ENCODE data around the gene CD248. TPM values are rescaled to one million over a fixed set of nuclear protein-coding genes. Genes with fewer than 3 reads are reported as not detected.

CD248 gene
- total RNA-seq, 2 donors from 2014 or later, result 7.6 to 10.7 TPM

DNA sequence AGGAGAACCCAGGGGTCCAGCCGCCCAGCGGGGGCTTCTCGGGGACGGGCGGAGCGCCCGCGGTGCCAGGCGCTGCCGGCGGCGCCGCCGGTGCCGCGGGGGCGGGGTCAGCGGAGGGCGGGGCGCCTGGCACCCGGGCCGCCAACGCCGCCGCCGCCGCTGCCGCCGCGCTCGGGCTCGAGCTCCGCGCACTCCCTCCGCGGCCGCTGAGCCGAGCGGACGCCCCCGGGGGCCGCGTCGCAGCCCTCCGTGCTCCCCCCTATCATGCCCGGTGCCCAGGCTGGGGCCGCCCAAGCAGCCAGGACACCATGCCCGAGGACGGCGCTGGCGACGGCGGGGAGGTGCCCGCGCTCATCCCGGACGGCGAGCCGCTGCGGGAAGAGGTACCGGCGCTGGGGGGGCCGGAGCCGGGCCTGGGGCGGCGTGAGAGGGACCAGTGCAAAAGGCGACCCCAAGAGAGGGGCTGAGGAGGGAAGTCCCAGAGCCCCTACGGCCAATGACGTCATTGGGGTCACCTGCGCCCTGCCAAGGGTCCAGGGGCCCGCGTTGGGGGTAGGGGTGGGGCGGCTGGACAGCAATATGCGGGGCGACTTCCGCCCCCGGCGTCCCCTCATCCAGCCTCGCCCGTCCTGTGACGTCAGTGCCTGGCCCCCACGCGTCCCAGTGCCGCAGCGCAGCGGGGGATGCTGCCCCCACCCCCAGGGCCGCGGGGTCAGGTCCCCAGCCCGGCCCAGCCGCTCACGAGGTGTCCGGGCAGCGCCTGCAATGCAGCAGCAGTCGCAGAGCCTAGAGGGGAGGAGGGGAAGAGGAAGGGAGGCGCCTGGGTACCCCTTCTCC, 24.9 kb downstream of the CD248 start, which contains the start of gene TMEM151A:
Gene TMEM151A (plus strand): TSS at position 189 of the 837 bp plus-strand sequence. CDS start 120 bp downstream, at position 309.
- Histone ChIP-seq H3K9me3 (no peaks in the 10 kb centered on the region), H3K27me3 (peaks cover 0 to 11% of the 10 kb centered on the region in 2 donors), H3K4me1 (peaks cover 0 to 32% of the 10 kb centered on the region in 2 donors), H3K36me3 (no peaks in the 10 kb centered on the region), H3K4me3 (peak within 1 kb of the TSS; percentile 46 to 49), H3K27ac (no peak within 1 kb of the TSS)
- no peak for DNase-seq (ENCODE audit: low spot score)
- TF ChIP-seq, protein P1, sequence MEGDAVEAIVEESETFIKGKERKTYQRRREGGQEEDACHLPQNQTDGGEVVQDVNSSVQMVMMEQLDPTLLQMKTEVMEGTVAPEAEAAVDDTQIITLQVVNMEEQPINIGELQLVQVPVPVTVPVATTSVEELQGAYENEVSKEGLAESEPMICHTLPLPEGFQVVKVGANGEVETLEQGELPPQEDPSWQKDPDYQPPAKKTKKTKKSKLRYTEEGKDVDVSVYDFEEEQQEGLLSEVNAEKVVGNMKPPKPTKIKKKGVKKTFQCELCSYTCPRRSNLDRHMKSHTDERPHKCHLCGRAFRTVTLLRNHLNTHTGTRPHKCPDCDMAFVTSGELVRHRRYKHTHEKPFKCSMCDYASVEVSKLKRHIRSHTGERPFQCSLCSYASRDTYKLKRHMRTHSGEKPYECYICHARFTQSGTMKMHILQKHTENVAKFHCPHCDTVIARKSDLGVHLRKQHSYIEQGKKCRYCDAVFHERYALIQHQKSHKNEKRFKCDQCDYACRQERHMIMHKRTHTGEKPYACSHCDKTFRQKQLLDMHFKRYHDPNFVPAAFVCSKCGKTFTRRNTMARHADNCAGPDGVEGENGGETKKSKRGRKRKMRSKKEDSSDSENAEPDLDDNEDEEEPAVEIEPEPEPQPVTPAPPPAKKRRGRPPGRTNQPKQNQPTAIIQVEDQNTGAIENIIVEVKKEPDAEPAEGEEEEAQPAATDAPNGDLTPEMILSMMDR (IDR thresholded peaks at IDR 0.05), result no peak

DNA sequence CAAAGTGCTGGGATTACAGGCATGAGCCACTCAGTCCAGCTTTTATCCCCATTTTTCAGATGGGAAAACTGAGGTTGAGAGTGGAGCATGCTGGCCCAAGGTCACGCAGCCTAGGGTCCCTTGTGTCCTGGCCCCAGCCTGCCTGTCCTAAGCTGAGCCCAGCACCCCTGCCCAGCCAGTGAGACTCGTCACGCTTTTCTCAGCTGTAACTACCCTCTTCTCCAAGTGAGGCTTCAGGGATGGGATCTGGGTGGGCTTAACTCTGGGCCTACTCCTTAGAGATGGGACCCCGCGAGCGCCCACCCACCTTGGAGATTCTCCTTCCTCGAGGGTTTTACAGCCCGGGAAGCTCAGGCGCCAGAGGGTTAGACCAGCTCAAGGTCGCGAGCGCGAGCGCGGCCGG, 25.5 kb downstream of the CD248 start:
- Histone ChIP-seq H3K4me1 (peaks cover 0 to 34% of the 10 kb centered on the region in 2 donors), H3K27ac (no peak overlapping the region), H3K9me3 (no peaks in the 10 kb centered on the region), H3K4me3 (peak overlapping the region in 1 of 2 donors; percentile 46), H3K36me3 (no peaks in the 10 kb centered on the region), H3K27me3 (peaks cover 0 to 11% of the 10 kb centered on the region in 2 donors)
- TF ChIP-seq, protein P1 (IDR thresholded peaks at IDR 0.05), result no peak
- DNase-seq (ENCODE audit: low spot score), result no peak

DNA sequence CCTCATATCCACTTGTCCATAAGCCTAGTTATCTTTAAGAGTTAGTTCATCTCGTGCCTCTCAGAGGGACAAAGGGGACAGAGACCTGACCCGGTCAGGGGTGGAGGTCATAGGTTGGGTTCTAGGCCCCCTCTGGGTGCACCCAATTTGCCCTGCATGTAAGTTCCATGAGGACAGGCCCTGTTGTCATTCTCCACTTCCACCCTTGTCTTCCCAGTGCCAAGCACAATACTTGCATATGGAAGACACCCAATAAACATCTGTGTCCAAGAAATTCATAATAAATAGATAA, 26.6 kb downstream of the CD248 start:
- no peak overlapping the region for H3K4me3 ChIP-seq

DNA sequence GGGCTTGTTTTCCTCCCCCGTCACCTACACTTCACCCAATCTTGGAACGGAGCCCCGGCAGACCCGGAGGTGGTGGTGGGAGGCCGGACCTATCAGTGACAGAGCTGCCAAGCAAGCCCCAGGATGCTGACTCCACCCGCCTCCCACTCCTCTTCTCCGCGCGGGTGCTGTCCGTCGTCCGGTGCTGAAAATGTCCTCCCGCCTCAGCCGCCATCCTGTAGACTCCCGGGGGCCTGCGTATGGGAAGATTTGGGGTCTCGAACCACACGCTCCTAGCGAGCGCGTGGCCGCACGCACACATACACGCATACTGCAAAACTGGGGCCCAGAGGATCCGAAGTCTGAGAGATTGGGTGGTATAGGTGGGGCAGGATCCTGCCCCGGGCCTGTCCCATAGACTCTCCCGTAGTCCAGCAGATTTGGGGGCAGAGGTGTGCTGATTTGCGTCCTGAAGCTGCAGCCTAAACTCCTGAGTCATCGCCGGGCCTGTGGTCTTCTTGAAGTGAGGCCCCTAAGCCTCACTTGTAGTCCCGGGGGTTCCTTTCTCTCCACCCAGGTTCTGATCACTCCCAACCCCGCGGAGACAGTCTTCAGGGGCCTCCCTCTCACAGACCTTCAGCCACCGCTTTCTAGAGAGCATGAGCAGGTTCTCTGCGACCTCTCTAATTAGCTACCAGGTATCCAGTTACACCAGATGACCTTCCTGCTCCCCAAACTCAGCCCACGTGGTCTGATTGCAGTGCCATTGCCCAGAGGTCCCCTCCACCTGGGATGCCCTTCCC, 27.1 kb downstream of the CD248 start:
- Histone ChIP-seq H3K4me1 (peaks cover 0 to 47% of the 10 kb centered on the region in 2 donors), H3K36me3 (peaks cover 5% of the 10 kb centered on the region), H3K4me3 (peak overlapping the region; percentile 48 to 90), H3K9me3 (no peaks in the 10 kb centered on the region), H3K27me3 (peaks cover 0 to 11% of the 10 kb centered on the region in 2 donors), H3K27ac (peak overlapping the region; percentile 92 to 96)
- peak; percentile 75 for DNase-seq (ENCODE audit: low spot score)
- TF ChIP-seq, protein P1 (IDR thresholded peaks at IDR 0.05), result no peak

More for the DNA sequence above, 26.6 kb downstream of the CD248 start:
- H3K27me3 ChIP-seq, result peaks cover 0 to 11% of the 10 kb centered on the region in 2 donors
- H3K36me3 ChIP-seq, result no peaks in the 10 kb centered on the region
- TF ChIP-seq, protein P1 (IDR thresholded peaks at IDR 0.05), result no peak
- H3K9me3 ChIP-seq, result no peaks in the 10 kb centered on the region
- DNase-seq (ENCODE audit: low spot score), result no peak
- peaks cover 0 to 45% of the 10 kb centered on the region in 2 donors for H3K4me1 ChIP-seq
- no peak overlapping the region for H3K27ac ChIP-seq

DNA sequence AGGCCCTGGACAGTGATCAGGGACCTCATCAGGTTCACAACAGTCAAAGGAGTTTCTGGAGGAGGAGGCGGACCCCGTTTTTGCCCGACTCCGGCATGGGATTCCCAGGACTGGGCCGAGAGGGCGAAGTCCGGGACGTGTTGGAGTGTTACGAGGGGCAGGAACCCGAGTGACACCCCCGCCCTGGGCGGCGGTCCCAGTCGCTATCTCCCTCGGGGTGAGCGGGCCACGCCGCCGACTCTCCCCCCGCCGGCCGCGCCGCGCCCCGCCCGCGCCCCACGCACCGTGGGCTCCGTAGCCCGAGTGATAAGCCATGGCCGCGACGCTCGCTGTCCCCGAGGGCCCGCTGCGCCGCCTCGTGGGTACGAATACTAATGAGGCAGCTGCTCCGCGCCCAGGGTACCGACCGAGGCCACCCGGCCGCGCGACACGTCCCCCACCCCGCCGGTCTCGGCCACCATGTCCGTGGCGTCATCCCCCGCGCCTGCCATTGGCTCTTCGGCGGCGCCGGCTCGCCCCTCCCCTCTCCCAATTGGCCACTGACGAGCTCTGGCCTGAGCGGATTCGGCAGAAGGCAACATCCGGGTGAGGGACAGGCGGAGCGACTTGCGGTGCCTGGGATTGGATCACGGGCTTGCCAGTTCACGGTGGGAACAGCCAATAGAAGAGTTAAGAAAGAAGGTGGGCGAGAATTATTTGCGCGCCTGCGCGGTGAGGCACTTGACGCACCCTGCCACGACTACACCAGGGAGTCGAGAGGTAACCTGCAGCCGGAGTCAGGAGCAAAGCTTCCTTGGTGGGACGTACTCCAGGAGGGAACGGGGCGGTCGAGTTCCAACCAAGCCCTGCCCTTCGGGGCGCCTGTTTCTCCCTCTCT, 27.9 kb downstream of the CD248 start, which contains the start of gene YIF1A:
Gene YIF1A (minus strand): TSS at position 473 of the 877 bp plus-strand sequence. CDS start 158 bp downstream, at position 315.
- DNase-seq (ENCODE audit: low spot score), result peak; percentile 100
- Histone ChIP-seq H3K4me3 (peak within 1 kb of the TSS; percentile 67 to 90), H3K36me3 (peaks cover 8% of the 10 kb centered on the region), H3K9me3 (no peaks in the 10 kb centered on the region), H3K4me1 (peaks cover 0 to 47% of the 10 kb centered on the region in 2 donors), H3K27me3 (peaks cover 0 to 11% of the 10 kb centered on the region in 2 donors), H3K27ac (peak within 1 kb of the TSS; percentile 92 to 96)
- TF ChIP-seq, protein P1 (IDR thresholded peaks at IDR 0.05), result no peak
